GM18873 (cell line): ENCODE results near the gene FBXL13.
"Not testable (repeated sequence)": the region's sequence is repeated elsewhere in the genome, so short reads cannot be mapped to it uniquely, and the experiment has no call there.

ENCODE experiments used
- ATAC-seq: cut with Tn5 transposase; IDR thresholded peaks from one replicate; pipeline ENCODE4 v1.9.1; 2021; ENCODE audit warnings: mild to moderate bottlenecking, moderate library complexity, moderate number of reproducible peaks; ENCODE audit not compliant: unreplicated experiment, low FRiP score

The FBXL13 gene

GRCh38 chr7:102988631-102989560 lies 85.7 kb downstream of the FBXL13 start:
- ATAC-seq = no peak

- no peak for ATAC-seq
Measured at GRCh38 chr7:102988088-102988487, 86.5 kb downstream of the FBXL13 start.

GRCh38 chr7:102985176-102985783 lies 89.3 kb downstream of the FBXL13 start:
- ATAC-seq = no peak

GRCh38 chr7:102983602-102984001 lies 91.0 kb downstream of the FBXL13 start:
- ATAC-seq = no peak

- no peak for ATAC-seq
Measured at GRCh38 chr7:102982235-102982634, 92.4 kb downstream of the FBXL13 start.

- no peak for ATAC-seq
Measured at GRCh38 chr7:102981451-102981850, 93.1 kb downstream of the FBXL13 start.

GRCh38 chr7:102979670-102980069 lies 94.9 kb downstream of the FBXL13 start:
- ATAC-seq = no peak

- ATAC-seq = no peak
Measured at GRCh38 chr7:102978284-102978683, 96.3 kb downstream of the FBXL13 start.

GRCh38 chr7:102977586-102977985 lies 97.0 kb downstream of the FBXL13 start:
- ATAC-seq = not testable (repeated sequence)

GRCh38 chr7:102976493-102976892 lies 98.1 kb downstream of the FBXL13 start:
- ATAC-seq = no peak

GRCh38 chr7:102975854-102976253 lies 98.7 kb downstream of the FBXL13 start:
- ATAC-seq = no peak

- no peak for ATAC-seq
Measured at GRCh38 chr7:102974366-102975236, 100.0 kb downstream of the FBXL13 start.

GRCh38 chr7:102973096-102973802 lies 101.3 kb downstream of the FBXL13 start:
- ATAC-seq = no peak

- ATAC-seq = no peak
Measured at GRCh38 chr7:102967798-102968197, 106.8 kb downstream of the FBXL13 start.

- no peak for ATAC-seq
Measured at GRCh38 chr7:102966465-102966864, 108.1 kb downstream of the FBXL13 start.

- not testable (repeated sequence) for ATAC-seq
Measured at GRCh38 chr7:102961993-102962392, 112.6 kb downstream of the FBXL13 start.

- not testable (repeated sequence) for ATAC-seq
Measured at GRCh38 chr7:102958004-102958403, 116.6 kb downstream of the FBXL13 start.

- not testable (repeated sequence) for ATAC-seq
Measured at GRCh38 chr7:102954359-102954758, 120.2 kb downstream of the FBXL13 start.

- no peak for ATAC-seq
Measured at GRCh38 chr7:102953406-102953805, 121.2 kb downstream of the FBXL13 start.

GRCh38 chr7:102951839-102952238 lies 122.8 kb downstream of the FBXL13 start:
- no peak for ATAC-seq
